ENCODE measurements around the gene APBB2.

The APBB2 gene

DNA sequence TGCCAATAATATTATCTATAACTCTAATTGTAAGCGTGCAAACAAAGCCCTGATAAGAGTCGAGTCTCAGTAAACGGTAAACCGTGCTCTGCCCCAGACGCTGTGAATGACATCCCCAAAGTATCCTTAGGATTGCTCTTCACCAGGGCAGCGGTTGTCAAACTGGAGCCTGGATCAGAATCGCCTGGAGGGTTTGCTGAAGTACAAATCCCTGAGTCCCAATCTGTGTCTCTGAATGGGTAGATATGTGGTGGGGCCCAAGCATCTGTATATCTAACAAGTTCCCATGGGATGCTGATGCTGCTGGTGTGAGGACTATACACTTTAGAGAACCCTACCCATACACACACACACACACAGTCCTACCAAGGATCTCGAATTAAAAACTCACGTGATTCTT, 813 bp upstream of the APBB2 start:
- DNase-seq: no peak

DNA sequence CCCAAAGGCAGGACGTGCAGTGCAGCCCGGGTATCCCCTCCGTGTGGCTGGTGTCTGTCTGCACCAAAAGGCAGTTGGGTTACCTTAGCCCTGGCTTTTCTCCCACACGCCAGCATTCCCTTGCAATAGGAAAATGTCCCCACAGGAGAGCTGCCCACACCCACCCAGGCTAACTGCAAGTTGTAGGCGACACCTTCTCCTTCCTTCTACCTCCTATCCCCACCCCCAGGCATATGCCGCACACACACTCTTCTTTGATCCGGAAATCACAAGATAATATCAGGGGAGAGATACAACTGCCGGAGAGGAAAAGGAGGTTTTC, 444 bp upstream of the APBB2 start:
- DNase-seq: no peak

DNA sequence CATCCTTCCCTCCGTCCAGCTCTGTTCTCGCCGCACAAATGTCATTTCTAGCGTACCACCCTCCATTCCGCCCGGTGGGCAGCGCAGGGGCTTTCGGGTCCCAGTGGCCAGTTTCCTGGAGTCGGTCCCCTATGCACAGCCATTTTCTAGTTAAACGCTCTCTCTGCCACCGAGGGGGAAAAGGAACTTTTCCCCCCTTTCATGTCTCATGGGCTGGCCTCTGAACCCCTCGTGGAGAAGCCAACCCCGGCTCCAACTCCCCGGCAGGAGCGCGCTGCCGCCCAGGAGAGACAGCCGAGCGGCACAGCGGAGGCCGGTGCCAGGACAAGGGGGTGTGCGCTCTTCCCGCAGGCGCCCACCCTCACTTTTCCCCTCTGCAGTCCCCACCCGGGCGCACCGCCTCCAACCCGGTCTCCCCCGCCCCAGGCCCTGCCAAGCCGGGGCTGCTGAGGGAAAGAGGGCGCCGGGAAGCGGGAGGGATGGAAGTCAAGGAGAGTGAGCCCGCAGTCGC, 662 bp downstream of the APBB2 start:
- DNase-seq: no peak

DNA sequence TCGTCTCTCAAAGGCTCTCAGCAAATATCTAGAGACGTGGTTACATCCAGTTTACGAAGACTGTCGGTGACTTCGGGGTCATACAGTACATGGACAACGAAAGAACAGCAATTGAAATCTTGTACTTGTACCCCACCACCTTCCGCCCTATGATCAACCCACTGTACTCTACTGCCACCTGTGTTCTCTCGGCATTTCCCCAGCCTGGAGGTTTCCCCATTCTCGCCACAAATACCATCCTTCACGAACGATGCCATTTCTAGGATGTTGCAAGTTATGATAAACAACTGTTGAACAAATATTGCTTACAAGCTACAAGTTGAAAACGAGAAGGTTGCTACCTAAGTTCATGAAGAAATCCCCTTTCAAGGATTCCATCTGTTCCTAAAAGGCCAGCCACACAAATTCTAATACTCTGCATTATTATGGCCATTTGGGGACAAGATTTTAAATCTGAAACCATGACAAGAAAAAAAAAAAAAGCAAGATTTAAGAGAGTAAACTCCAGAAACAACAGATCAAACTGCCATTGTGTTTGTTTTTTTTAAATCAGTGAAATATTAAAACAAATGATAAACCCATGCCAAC, 1.6 kb downstream of the APBB2 start:
- no peak for DNase-seq

DNA sequence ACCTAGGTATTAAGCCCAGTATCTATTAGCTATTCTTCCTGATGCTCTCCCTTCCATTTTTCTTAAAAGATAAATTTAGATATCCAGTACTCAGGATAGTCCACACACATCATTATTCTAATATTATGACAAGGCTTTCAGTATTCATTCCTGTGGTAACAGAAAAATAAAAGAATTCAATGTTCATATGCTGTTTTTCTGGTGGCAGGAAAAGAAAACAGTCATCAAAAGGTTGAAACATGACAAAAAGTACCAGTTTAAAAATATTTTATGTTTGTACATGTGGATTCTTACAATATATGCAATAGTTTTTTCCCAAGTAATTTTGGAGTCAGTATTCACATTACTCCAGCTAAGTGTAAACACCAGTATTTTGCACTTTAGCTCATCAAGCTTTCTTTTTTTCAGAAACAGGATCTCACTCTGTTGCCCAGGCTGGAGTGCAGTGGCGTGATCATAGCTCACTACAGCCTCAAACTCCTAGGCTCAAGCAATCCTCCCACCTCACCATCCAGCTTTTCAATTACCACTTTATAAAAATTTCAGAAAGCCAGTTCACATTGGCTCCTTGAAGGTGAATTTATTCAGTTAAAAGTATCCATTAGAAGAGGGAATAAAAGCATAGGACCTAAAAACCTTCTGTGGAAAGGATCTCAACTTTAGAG, 2.3 kb downstream of the APBB2 start:
- no peak for DNase-seq

DNA sequence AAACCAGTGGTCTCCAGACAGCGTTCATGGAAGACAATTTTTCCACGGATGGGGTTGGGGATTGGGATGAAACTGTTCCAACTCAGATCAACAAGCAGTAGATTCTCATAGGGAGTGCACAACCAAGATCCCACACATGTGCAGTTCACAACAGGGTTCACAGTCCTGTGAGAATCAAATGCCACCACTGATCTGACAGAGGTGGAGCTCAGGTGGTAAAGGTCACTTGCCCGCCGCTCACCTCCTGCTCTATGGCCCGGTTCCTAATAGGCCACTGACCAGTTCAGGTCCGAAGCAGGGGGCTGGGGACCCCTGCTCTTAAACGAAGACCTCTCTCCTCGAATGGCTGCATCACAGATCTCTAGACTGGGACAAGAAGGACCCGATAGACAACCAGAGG, 4.4 kb downstream of the APBB2 start:
- DNase-seq: no peak

DNA sequence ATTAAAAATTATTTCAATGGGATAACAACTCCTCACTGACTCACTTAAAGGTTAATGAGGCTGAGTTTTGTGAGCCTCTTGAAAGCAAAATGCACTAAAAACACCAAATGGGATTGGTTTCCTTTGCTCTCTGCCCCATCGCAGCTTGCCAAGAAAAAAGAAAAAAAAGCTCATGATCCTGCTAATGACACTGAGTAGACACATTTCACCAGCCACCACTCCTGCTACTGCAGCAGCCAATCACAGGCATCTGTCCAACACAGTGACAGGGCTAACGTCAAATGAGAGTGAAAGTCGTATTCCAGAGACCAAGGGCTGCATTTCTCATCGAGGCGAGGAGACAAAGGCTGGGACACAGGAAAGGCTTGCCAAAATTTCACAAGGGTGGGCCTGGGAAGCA, 5.2 kb downstream of the APBB2 start:
- no peak for DNase-seq

DNA sequence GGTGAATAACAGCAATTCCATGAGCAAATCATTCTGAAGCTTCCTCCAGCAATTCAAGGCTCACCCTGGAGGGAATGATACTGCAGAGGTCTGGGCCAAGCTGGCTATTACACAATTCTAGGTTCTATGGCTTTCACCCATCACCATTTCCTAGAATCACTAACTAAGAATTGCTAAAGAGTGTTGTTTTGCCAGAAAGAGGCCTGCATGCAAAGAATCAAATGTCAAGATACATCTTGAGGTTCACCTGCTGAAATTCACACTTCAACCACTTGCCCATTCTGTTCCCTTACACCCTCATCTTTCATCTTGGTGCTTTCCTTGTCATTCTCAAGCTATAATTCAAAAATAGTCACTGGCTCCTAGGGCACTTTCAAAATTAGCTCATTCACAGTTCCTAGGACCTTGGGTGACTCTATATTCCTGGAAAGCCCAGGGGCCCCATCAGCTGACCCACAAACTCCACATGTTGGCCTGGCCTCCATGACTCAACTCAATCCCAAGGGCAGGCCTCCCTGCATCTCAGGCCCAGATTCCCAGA, 7.0 kb downstream of the APBB2 start:
- DNase-seq: no peak

DNA sequence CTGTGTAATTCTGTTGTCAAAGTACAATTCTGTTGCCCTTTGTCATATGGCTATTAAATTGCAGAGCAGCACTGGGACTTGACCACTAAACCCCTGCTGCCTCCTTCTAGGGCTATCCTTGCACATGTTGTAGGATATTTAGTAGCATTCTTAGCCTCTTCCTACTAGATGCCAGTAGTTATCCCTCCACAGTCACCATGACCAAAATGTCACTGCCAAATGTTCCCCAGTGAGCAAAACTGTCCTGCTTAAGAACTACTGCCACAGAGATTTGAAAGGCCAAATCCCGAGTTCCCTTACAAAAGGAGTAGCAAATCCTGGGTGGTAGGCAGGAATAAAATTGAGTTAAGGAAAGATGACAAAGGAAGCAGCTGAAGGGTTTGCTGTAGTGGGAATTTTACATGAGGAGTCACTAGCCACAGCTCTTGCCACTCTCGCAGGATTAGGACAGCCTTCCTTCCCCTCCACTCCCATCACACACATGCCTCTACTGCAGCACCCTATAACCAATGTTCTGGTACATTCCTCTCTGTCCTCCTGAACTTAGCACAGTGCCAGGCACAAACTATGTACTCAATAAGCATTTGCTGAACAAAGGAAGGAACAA, 8.4 kb downstream of the APBB2 start:
- no peak for DNase-seq

DNA sequence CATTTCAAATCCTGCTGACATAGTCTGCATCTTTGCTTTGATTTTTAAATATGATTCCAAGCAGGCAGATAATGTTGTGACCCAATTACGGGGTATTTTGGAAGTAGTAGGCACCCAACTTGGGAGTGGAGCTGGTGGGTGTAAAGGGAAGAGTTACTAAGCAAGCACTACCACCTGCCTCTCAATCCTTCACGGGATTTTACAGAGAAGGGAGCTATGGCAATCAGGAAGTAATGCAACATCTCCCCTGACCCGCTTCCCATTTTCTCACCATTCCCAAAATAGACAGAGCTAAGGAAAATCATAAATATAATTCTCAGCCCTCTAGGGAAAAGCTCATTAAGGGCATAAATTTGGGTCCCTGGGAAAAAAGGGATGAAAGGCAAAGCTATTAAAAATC, 9.2 kb downstream of the APBB2 start:
- no peak for DNase-seq

DNA sequence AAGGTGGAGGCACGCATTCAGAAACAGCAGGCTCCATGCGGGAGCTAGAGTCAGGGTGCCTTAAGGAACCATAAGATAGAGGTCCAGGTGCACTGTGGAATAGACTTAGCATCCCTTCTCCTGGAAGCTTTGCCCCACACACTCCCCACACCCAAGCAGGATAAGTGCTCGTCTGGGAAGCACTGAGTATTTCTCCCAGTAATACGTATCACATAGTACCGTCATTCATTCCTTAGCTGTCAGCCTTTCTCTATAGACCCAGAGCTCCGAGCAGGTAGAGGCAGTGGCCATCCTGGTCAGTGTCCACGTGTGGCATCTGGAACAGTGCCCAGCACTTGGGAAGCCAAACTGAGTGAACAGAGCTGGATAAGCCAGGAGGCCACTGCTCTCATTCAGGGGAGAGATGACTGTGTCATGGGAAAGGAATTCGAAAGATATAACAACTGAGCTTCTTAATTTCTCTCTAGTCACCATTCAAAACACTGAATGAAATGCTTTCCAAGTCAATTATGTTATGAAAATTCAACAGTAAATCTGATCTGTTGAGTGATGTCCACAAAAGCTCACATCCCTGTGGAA, 9.9 kb downstream of the APBB2 start:
- DNase-seq: no peak

DNA sequence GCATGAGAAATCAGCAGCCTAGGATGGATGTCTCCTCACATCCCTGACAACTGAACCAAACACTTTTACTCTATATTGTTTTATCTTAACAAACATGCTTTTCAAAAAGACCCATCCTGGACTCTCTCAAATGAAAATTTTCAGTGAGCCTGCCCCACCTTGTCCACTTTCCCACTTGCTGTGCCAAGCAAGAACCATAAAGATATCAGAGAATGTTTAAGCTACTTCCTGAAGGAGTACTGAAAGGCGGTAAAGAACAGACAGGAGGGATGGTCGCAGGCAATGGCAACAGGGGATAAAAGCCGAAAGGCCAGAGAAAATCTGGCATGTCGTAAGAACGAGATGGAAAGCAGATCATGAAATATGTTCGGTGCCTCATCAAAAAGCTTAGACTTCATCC, 10.5 kb downstream of the APBB2 start:
- DNase-seq: no peak

DNA sequence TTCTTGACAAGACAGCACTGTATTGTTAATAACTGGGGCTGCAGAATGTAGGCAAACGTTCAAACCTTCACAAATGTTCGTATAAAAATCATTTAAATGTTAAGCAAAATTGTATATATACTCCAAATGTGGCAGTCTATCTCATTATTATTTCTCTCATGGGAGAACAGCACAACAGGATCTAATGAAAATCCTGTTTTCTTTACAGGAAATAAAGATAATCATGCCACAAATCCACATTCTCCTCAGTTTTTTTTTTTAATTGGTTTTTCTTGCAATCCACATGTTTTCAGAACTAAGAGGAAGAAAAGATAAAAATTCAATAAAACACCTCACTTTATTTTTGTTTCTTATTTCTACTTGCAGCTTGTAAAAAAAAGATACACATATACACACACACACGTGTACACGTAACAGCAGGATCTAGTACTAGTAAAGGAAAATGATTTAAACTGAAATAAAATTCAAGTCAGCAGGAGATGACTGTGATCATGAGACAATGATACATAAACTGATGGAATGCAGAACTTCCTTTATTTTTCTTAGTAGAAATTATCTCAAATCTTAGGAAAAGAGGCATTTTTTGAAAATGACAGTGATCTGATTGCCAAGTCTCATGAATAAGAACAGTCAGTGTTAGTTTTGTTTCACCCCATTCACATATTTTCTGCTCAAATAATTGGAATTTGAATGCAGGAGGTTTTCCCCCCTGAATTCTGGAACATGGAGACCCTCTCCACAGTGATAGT, 11.3 kb downstream of the APBB2 start:
- DNase-seq: no peak

DNA sequence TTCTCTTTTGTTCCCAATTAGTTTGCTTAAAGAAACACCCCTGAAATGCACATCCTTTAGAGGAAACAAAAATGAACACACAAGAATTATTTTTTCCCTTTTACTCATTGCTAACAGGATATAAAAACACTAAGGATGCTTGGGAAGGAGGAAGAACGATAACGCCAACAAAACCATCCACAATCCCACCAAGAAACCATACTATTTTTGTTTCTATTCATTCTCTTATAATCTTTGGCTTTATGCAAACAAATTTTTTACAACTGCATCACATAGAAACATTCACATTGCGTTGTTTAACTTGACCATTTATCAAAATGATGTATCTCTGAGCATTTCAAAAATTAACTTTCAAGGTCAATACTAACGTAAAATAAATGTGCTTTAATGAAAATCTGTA, 12.0 kb downstream of the APBB2 start:
- no peak for DNase-seq

DNA sequence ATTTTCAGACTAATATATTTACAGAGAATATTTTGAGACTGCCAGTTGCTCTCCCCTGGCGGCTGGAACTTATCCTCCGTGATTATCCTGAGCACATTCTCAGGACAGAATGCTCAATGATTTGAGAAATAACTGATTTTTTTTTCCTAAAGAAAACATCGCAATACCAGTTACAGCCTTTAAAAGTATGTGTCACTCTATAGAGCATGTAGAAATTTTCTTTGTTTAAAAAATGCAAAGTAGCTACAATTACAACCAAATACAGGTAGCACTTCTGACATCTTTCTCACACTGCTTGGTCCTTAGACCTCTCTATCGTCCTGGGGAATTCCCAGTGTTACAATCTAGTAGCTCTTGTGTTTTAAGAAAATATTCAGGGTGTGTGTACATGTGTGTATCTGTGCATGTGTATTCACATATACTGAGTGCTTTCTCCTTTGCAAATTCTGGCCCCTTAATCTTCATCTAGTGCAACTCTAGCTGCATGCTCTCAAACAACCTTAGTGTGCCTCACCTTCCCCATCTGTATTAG, 13.8 kb downstream of the APBB2 start:
- no peak for DNase-seq

DNA sequence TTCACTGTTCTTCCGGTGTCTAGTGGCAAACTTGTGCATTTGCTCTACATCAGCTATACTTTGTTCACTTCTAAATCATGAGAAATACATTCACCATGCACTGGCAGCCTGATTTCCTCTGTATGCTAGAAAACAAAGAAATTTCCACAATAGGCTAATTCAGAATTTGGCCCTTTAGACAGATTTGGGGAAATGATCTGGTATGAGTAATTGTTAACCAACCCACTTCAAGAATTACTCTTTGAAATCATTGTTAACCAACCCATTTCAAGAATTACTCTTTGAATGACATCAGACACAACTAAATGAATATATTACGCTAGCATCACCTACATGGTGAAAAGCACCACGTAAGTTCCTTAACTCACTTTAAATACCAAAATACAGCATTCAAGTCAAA, 14.6 kb downstream of the APBB2 start:
- no peak for DNase-seq

DNA sequence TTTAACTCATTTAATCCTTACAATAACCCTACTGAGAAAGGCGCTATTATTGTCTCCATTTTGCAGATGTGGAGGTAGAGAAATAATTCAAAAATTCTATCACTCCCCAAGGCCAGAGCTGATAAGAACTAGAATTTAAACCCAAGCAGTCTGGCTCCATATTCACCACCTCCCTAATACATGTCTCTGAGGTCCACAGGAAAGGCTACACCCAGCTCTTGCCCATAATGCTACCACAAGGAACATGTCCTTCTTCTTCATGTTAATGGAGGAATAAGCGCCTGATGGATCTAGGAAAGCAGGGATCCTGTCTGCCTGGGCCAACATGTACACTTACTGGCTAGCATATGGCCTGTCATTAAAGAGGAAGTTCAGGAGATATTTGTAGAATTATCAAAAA, 16.3 kb downstream of the APBB2 start:
- no peak for DNase-seq

DNA sequence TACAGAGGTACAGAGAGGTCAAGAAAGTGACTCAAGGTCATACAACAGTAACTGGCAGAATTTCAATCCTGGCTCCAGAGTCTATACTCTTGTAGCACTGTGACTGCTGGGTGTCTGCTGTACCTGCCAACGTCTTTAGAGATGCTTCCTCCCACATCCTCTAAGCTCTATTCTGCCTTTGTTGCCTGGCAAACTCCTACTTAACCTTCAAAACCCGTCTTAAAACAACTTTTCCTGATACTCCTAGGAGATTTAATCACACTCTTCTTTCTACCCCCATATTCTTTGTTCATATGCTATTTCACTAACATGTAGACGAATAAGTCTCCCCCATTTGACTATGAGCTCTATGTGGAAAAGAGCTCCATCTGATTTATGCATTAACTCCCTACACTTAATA, 16.8 kb downstream of the APBB2 start:
- DNase-seq: no peak

DNA sequence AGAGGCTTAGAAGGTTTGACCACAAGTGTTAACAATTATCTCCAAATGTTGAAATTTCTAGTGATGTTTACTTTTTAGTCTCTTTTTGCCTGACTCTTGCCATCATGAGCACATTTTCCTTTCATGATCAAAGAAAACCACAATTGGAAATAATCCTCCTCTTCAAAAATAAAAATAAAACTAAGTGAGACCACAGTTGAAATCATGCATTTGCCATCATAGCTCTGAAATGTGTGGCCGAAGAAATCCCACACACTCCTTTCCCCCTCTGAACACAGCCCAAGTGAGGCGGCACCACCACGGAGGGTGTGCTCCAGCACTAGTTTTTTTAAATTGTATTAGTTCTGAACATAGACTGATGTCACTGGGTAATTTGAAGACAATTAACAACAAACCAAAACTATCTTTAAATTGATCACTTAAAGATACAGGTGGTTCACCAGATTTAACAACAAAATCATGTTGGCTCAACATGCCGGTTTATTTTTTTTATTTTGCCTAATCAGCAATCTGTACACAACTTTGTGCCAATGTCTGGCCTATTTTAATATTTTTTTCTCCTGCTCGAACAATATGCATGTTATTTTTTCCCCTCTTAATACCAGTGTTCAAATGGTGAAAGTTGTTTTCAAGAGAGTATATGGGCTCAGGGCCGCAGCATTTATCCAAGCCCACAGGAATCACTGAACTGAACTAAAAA, 17.6 kb downstream of the APBB2 start:
- DNase-seq: no peak

DNA sequence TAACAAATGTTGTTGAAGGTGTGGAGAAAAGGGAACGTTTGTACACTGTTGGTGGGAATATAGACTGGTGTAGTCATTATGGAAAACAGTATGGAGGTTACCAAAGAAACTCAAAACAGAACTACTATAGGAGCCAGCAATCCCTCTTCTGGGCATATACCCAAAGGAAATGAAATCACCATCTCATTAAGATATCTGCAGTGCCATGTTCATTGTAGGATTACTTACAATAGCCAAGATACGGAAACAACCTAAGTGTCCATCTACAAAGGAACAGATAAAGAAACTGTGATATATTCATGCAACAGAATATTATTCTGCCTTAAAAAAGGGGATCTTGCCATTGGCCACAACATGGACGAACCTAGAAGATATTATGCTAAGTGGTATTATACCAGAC, 22.2 kb downstream of the APBB2 start:
- DNase-seq: no peak

DNA sequence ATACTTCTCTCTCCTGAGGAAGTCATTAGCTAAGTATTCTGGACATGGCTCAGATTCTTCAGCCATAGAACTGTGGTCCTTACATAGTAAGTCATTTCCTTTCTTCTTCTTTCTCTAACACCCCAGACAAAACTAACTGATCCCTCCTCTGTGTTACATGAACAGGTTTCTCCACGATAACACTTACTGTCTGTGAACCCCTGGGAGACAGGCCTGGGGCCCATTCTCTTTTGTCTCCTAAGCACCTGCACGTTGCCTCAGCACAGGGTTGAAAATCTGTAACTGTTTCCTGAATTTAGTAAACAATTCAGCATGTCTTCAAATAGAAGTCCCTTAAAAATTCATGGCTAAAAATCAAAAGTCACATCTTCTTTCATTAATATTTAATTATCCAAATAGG, 24.7 kb downstream of the APBB2 start:
- DNase-seq: no peak

DNA sequence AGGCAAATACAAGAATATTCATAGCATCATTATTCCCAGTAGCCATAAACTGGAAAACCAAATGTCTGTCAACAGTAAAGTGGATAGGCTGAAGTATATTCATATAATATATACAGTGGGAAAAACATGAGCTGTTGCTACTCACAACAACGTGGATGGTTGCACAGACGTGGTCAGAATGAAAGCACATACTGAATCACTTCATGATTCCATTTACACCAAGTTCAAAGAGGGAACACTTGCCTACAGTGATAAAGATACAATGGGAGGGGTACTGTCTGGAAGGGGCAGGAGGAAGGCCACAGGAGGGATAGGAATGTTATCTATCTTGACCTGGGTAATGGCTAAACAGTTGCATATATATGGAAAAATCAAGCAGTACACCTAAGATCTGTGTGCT, 25.3 kb downstream of the APBB2 start:
- DNase-seq: no peak
